IMR-90 (cell line): ENCODE results near the gene ANXA2.

Source experiments
- BHLHE40 ChIP-seq: fragments of 150-350 bp; IDR thresholded peaks from 2 replicates; pipeline ENCODE4 v1.6.1; 2016; ENCODE audit warnings: mild to moderate bottlenecking, low read depth, low read length
- CEBPB ChIP-seq: IDR thresholded peaks from 2 replicates; pipeline ENCODE4 v1.6.1; 2012; ENCODE audit warnings: low read depth, low read length, improper control_type of control experiment
- CHD1 ChIP-seq: IDR thresholded peaks from 2 replicates; pipeline ENCODE4 v1.6.1; 2012; ENCODE audit warnings: low read depth, low read length, improper control_type of control experiment
- FOS ChIP-seq: fragments of 150-350 bp; IDR thresholded peaks from 2 replicates; pipeline ENCODE4 v1.6.1; 2016; ENCODE audit warnings: low read depth, low read length
- POLR2A ChIP-seq: IDR thresholded peaks from 2 replicates; pipeline ENCODE4 v1.6.1; 2012; ENCODE audit warnings: mild to moderate bottlenecking, low read depth, low read length
- RCOR1 ChIP-seq: IDR thresholded peaks from 2 replicates; pipeline ENCODE4 v1.6.1; 2012; ENCODE audit warnings: mild to moderate bottlenecking, low read length, improper control_type of control experiment; ENCODE audit not compliant: insufficient replicate concordance
- SMC3 ChIP-seq: fragments of 150-350 bp; IDR thresholded peaks from 2 replicates; pipeline ENCODE4 v1.6.1; 2016; ENCODE audit warnings: low read depth, mild to moderate bottlenecking, antibody characterized with exemption, low read length, moderate library complexity
- TF ChIP-seq, protein P1 (sequence below): conservative IDR thresholded peaks from 2 replicates; pipeline ENCODE4 v1.5.1; 2012; ENCODE audit warnings: mild to moderate bottlenecking, low read depth, low read length, improper control_type of control experiment
- TF ChIP-seq, protein P2 (sequence below): fragments of 150-350 bp; IDR thresholded peaks from 2 replicates; pipeline ENCODE4 v1.6.1; 2017; ENCODE audit warnings: mild to moderate bottlenecking, antibody characterized with exemption, low read length, low read depth

DNA sequence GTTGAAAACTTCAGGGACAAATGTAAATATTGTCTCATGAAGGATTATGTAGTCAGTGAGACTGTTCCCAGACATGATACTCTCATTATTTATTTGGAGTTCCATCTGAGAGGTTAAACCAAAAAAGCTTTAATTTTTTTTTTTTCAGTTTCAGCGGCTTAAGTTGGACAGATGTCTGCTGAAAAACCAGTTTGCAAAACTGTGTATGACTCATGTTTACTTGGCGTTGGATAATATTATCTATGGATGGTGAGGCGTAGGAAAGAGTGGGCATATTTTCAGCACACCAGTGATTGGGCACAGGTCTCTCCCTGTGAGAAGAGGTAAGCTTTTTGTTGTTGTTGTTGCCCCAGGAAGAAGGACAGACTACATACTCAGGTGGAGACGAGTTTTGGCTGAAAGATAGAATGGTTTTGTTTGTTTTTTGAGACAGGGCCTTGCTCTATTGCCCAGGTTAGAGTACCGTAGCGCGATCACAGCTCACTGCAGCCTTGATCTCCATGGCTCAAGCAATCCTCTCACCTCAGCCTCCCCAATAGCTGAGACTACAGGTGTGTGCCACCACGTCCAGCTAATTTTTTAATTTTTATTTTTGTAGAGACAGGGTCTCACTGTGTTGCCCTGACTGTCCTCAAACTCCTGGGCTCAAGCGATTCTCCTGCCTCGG lies 16.4 kb upstream of the ANXA2 start:
- TF ChIP-seq, protein P1, sequence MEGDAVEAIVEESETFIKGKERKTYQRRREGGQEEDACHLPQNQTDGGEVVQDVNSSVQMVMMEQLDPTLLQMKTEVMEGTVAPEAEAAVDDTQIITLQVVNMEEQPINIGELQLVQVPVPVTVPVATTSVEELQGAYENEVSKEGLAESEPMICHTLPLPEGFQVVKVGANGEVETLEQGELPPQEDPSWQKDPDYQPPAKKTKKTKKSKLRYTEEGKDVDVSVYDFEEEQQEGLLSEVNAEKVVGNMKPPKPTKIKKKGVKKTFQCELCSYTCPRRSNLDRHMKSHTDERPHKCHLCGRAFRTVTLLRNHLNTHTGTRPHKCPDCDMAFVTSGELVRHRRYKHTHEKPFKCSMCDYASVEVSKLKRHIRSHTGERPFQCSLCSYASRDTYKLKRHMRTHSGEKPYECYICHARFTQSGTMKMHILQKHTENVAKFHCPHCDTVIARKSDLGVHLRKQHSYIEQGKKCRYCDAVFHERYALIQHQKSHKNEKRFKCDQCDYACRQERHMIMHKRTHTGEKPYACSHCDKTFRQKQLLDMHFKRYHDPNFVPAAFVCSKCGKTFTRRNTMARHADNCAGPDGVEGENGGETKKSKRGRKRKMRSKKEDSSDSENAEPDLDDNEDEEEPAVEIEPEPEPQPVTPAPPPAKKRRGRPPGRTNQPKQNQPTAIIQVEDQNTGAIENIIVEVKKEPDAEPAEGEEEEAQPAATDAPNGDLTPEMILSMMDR = no peak
- no peak for TF ChIP-seq POLR2A
- TF ChIP-seq CHD1 = no peak
- no peak for TF ChIP-seq SMC3
- no peak for TF ChIP-seq RCOR1
- TF ChIP-seq CEBPB = peak; percentile 50; the same call in 1 of the 2 replicates
- peak; percentile 83 for TF ChIP-seq FOS
- no peak for TF ChIP-seq BHLHE40
- TF ChIP-seq, protein P2, sequence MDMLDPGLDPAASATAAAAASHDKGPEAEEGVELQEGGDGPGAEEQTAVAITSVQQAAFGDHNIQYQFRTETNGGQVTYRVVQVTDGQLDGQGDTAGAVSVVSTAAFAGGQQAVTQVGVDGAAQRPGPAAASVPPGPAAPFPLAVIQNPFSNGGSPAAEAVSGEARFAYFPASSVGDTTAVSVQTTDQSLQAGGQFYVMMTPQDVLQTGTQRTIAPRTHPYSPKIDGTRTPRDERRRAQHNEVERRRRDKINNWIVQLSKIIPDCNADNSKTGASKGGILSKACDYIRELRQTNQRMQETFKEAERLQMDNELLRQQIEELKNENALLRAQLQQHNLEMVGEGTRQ = no peak
